GM13977 (cell line): ENCODE measurements around the gene GABRB1.
A peak's percentile ranks its signal among the peaks of the same experiment; 100 is the strongest.

Source experiments
- DNase-seq: peaks from one replicate; pipeline ENCODE4 v3.0.0; 2012; ENCODE audit warnings: low spot score
- CTCF ChIP-seq: IDR thresholded peaks from 2 replicates; pipeline ENCODE4 v1.5.1; 2012; ENCODE audit warnings: mild to moderate bottlenecking, control low read depth; ENCODE audit not compliant: insufficient read depth; ENCODE audit errors: extremely low read depth, missing control alignments
- in situ Hi-C: fragments of 300-500 bp; cut with MboI; formaldehyde crosslinking; loops from one replicate; pipeline ENCODE4 v1.12.0; 2022; ENCODE audit warnings: low sequenced_read_pairs, low pct_unique_long_range_greater_than_20kb, mixed read lengths, inconsistent platforms; ENCODE audit not compliant: unreplicated experiment

GABRB1 gene

DNA sequence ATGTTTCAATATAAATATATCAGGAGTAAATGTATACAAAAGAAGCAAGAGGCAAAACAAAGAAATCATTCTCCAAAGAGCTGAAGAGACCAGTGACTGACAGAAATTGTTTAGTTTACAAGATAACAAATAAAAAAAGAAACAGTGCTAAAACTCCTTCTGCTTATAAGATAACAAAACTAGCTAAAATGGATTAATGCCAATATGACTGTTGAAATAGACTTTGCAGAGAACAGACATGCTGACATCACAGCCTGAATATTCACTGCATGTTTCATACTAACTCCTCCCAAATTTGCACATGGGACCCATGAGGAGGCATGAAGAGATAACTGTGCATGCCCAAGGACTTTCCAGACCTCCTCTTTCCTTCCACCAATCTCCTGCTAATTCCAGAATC lies 31.8 kb upstream of the GABRB1 start:
- no peak for DNase-seq
- in situ Hi-C loops = no loop called here
- no peak for TF ChIP-seq CTCF

DNA sequence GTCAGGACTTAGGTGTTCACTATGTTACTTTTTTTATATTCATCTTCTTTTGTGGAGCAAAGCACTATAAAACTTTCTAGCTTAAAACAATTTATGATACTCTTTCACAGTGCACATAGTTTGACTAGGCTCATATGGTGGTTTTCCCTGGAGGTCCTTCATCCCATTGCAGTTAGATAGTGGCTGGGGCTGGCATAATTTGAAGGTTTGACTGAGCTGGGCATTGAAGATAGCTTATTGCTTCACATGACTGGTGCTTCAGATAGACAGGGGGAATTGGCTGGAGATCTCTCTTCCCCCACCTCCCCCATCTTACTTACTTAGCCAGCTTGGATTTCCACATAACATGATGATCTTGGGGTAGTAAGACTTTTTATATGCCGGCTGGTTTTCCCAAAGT lies 31.0 kb upstream of the GABRB1 start:
- no peak for DNase-seq
- no peak for TF ChIP-seq CTCF

DNA sequence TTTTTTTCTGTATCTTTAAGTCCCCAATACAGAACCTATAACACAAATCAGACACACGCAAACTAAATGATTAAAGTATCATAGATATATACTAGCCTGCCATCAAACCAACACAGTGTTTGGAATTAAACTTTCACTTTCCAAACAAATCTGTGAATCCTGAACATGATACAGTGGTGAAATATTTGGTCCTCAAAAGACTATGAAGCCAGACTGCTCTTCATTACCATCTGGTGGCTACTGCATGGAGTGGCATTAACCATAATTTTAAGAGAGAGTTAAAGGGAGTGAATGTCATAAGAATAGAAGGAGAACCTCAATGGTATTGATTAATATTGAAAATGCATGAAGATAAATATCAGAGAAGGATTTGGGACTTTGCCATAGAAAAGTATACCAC lies 28.8 kb upstream of the GABRB1 start:
- peak; percentile 32 for TF ChIP-seq CTCF
- in situ Hi-C loops = no loop called here
- no peak for DNase-seq

More for the DNA sequence above, 31.0 kb upstream of the GABRB1 start:
- in situ Hi-C loops = no loop called here

DNA sequence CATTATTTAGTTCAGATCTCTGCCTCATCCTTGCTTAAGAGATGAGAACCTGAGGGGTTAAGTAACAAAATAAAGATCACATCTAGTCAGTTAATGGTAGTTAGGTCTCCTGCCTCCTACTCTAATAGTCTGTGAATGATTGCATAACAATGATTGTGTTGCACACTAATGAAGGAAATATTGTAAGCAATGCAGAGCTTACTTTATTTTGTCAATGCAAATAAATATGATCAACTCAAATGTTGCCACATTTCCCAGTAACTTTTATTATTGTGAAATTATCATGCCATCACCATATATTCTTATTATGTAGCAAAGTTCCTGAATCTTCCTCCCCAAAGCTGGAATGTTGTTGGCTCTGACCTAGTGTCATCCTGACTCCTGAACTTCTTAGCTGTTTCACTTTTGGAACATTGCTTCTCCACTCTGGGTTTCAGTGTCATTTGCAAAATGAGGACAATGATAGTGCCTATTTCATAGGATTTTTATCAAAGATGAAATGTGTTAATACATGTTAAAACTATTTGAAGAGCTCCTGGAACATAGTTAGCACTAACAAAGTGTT lies 20.9 kb upstream of the GABRB1 start:
- TF ChIP-seq CTCF = no peak
- no peak for DNase-seq
- in situ Hi-C loops = no loop called here

DNA sequence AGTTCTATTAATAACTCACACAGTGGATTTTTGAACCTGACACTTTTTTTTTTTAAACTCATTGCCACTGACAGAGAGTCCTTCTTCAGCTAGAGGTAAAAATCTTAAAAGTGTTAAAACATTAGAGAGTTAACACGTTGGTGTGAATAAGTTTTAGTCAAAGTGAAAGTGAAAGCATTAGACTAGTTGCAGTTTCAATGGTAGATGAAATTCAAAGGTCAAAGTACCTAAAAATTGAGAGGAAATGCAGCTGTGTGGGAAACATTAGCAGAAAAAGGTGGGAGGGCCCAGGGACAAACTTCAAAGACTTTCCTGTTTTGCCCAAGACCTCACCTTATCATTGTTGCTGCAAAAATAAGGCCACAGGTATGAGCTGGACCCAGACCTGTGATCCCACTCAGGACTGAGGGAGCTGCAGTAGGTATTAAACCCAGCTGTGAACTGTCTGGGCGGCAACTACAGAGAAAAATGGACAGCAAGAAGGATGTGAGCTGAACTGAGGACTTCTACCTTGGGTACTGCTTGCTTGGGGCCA lies 20.4 kb upstream of the GABRB1 start:
- in situ Hi-C loops = no loop called here
- DNase-seq = no peak
- no peak for TF ChIP-seq CTCF

DNA sequence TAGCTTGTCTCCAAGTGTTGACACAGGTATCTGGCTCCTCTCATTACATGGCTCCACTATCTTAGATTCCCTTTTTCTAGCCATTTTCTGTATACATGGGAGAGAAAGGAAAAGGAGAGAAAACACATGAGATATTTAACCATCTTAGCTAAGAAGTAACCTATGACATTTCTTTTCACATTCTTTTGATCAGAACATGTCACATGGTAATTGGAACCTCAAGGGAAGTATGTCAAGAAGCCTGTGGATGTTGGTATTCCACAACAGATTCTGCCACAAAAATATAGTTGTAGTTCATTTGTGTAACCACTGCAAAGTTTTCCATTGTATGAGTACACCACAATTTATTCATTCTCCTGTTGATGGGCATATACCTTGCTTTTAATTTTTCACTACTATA lies 18.7 kb upstream of the GABRB1 start:
- TF ChIP-seq CTCF = no peak
- no peak for DNase-seq
- in situ Hi-C loops = no loop called here
